ENCODE measurements around the gene CDH13. TPM values are rescaled to one million over a fixed set of nuclear protein-coding genes. Genes with fewer than 3 reads are reported as not detected.

The CDH13 gene
- total and polyA plus RNA-seq, 2 donors (not counting 1 experiment from before 2014, with no cell fraction given), result 27.6 to 96.7 TPM

GRCh38 chr16:83351846-83352245 is 725.1 kb downstream of the CDH13 start:
- no peaks in the 10 kb centered on the region for H4K20me1 ChIP-seq (ENCODE audit: control insufficient read depth, extremely low read depth, insufficient read depth, low read length)
- H3K4me3 ChIP-seq (replicated peaks in 1 of 4; ENCODE audit: control extremely low read depth in 1 of 4, insufficient read depth in 1 of 4, low read depth in 3 of 4, low read length in 4 of 4), result no peak overlapping the region
- no peaks in the 10 kb centered on the region for H3K27me3 ChIP-seq (ENCODE audit: control insufficient read depth, insufficient read depth, low read length)
- no peaks in the 10 kb centered on the region for H3K36me3 ChIP-seq (ENCODE audit: control insufficient read depth, insufficient read depth, low read length)
- no peak overlapping the region for H3K27ac ChIP-seq (ENCODE audit: insufficient read depth, low read length)
- H3K4me2 ChIP-seq (ENCODE audit: extremely low read depth, insufficient read depth, low read length), result no peak overlapping the region
- no peaks in the 10 kb centered on the region for H3K9me3 ChIP-seq (ENCODE audit: control insufficient read depth, insufficient read depth, low read depth, low read length)
- TF ChIP-seq CTCF (conservative IDR thresholded peaks at IDR 0.05 in 1 of 2, IDR thresholded peaks at IDR 0.05 in 1 of 2; ENCODE audit: low read depth in 1 of 2, low read length in 2 of 2) (no peak), EZH2 (IDR thresholded peaks at IDR 0.05; ENCODE audit: low read length, missing control alignments) (no peak)
- no peaks in the 10 kb centered on the region for H3K4me1 ChIP-seq (ENCODE audit: control insufficient read depth, extremely low read depth, insufficient read depth, low read length)
- H3K79me2 ChIP-seq (ENCODE audit: control insufficient read depth, insufficient read depth, low read length), result no peaks in the 10 kb centered on the region
- no peak overlapping the region for H2AFZ ChIP-seq (ENCODE audit: low read length)
- no peak overlapping the region for H3K9ac ChIP-seq (ENCODE audit: insufficient read depth, low read length)
- DNase-seq (ENCODE audit: low read depth in 2 of 2), result peak in 1 of 2 donors; percentile 64

- DNase-seq (ENCODE audit: low read depth in 2 of 2), result no peak
- no peaks in the 10 kb centered on the region for H3K4me1 ChIP-seq (ENCODE audit: control insufficient read depth, extremely low read depth, insufficient read depth, low read length)
- TF ChIP-seq CTCF (conservative IDR thresholded peaks at IDR 0.05 in 1 of 2, IDR thresholded peaks at IDR 0.05 in 1 of 2; ENCODE audit: low read depth in 1 of 2, low read length in 2 of 2), result no peak
- no peak for TF ChIP-seq EZH2 (IDR thresholded peaks at IDR 0.05; ENCODE audit: low read length, missing control alignments)
- no peaks in the 10 kb centered on the region for H3K36me3 ChIP-seq (ENCODE audit: control insufficient read depth, insufficient read depth, low read length)
- no peaks in the 10 kb centered on the region for H3K27me3 ChIP-seq (ENCODE audit: control insufficient read depth, insufficient read depth, low read length)
- no peak overlapping the region for H3K4me2 ChIP-seq (ENCODE audit: extremely low read depth, insufficient read depth, low read length)
- no peaks in the 10 kb centered on the region for H3K9me3 ChIP-seq (ENCODE audit: control insufficient read depth, insufficient read depth, low read depth, low read length)
- no peak overlapping the region for H3K4me3 ChIP-seq (replicated peaks in 1 of 4; ENCODE audit: control extremely low read depth in 1 of 4, insufficient read depth in 1 of 4, low read depth in 3 of 4, low read length in 4 of 4)
- no peaks in the 10 kb centered on the region for H4K20me1 ChIP-seq (ENCODE audit: control insufficient read depth, extremely low read depth, insufficient read depth, low read length)
- H3K9ac ChIP-seq (ENCODE audit: insufficient read depth, low read length), result no peak overlapping the region
- H2AFZ ChIP-seq (ENCODE audit: low read length), result no peak overlapping the region
- H3K79me2 ChIP-seq (ENCODE audit: control insufficient read depth, insufficient read depth, low read length), result no peaks in the 10 kb centered on the region
- H3K27ac ChIP-seq (ENCODE audit: insufficient read depth, low read length), result no peak overlapping the region
These were observed 726.5 kb downstream of the CDH13 start for GRCh38 chr16:83353241-83353640.

- no peak overlapping the region for H3K9ac ChIP-seq (ENCODE audit: insufficient read depth, low read length)
- H3K9me3 ChIP-seq (ENCODE audit: control insufficient read depth, insufficient read depth, low read depth, low read length), result no peaks in the 10 kb centered on the region
- H3K4me1 ChIP-seq (ENCODE audit: control insufficient read depth, extremely low read depth, insufficient read depth, low read length), result no peaks in the 10 kb centered on the region
- H2AFZ ChIP-seq (ENCODE audit: low read length), result no peak overlapping the region
- TF ChIP-seq EZH2 (IDR thresholded peaks at IDR 0.05; ENCODE audit: low read length, missing control alignments) (no peak), CTCF (conservative IDR thresholded peaks at IDR 0.05 in 1 of 2, IDR thresholded peaks at IDR 0.05 in 1 of 2; ENCODE audit: low read depth in 1 of 2, low read length in 2 of 2) (no peak)
- no peak for DNase-seq (ENCODE audit: low read depth in 2 of 2)
- H3K27me3 ChIP-seq (ENCODE audit: control insufficient read depth, insufficient read depth, low read length), result no peaks in the 10 kb centered on the region
- H3K27ac ChIP-seq (ENCODE audit: insufficient read depth, low read length), result no peak overlapping the region
- H3K4me2 ChIP-seq (ENCODE audit: extremely low read depth, insufficient read depth, low read length), result no peak overlapping the region
- no peaks in the 10 kb centered on the region for H3K36me3 ChIP-seq (ENCODE audit: control insufficient read depth, insufficient read depth, low read length)
- no peaks in the 10 kb centered on the region for H4K20me1 ChIP-seq (ENCODE audit: control insufficient read depth, extremely low read depth, insufficient read depth, low read length)
- H3K4me3 ChIP-seq (replicated peaks in 1 of 4; ENCODE audit: control extremely low read depth in 1 of 4, insufficient read depth in 1 of 4, low read depth in 3 of 4, low read length in 4 of 4), result no peak overlapping the region
- H3K79me2 ChIP-seq (ENCODE audit: control insufficient read depth, insufficient read depth, low read length), result no peaks in the 10 kb centered on the region
These were observed 727.2 kb downstream of the CDH13 start for GRCh38 chr16:83354015-83354414.

Measured in fibroblast of lung (primary cell).